ENCODE measurements around the gene ROR1. TPM values are rescaled to one million over a fixed set of nuclear protein-coding genes. Genes with fewer than 3 reads are reported as not detected.

The ROR1 gene
- total RNA-seq, 1 donor from 2014 or later, result 0.02 TPM

- intact Hi-C loops (cut with micrococcal nuclease), result no loop called here
Measured at GRCh38 chr1:64127297-64127696, 353.5 kb downstream of the ROR1 start.

GRCh38 chr1:64129701-64130100 is 355.9 kb downstream of the ROR1 start:
- intact Hi-C loops (cut with micrococcal nuclease), result no loop called here

GRCh38 chr1:64131155-64131554 is 357.3 kb downstream of the ROR1 start:
- intact Hi-C loops (cut with micrococcal nuclease), result no loop called here

- intact Hi-C loops (cut with micrococcal nuclease), result no loop called here
Measured at GRCh38 chr1:64133036-64133435, 359.2 kb downstream of the ROR1 start.

DNA sequence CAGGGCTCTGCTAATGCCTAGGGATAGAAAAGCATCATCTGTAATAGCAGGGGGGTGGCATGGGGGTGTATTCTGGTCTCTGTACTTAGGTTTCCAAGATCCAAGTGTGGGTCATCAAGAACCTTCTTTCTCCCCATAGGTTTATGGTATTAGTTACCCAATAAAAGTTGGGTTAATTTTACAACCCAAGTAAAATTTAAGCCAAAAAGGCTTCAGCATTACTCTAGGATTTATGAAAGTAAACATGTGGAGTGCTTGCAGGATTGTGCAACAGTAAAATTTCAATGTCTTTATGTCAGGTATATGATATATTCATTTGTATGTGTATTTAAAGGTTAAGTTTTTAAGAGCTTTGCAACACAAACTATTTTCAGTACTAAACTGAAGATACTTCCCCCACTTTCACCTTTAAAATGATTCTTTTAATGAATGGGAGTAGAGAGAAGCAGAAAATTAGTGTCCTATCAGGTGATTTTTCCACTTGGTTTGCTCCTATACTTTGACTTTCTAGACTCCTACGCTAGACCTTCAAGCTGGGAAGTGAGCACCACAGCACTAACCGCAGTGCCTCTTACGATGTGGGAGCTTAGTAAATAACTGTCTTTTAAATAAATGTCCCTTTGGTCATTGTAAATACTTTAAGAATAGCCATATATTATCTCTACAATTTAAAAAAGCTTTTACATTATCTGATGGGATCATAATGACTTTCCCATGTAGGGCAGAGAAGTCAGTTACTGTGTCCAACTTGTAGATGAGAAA is 361.8 kb downstream of the ROR1 start:
- intact Hi-C loops (cut with micrococcal nuclease), result loop anchor here (5.0 kb wide), 3 partner anchors 138 to 578 kb away; no protein-coding TSS in a partner anchor

DNA sequence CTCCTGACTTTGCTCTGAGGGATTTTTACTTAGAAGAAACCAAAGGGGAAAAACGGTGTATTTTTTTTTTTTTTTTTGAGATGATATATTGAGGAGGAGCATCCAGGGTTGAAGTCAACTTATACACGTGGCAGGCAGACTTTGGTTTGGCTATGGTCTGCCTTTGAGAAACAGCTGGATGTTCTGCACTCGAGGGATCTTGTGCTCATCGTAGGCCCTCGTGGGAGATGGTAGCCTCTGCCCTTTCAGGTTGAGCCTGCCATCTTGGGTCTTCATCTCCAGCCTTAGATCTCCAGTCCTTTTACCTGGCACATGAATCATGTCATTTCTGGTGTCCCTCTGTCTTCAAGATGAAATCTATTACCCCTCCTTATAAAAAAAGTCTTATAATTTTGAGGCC is 362.5 kb downstream of the ROR1 start:
- intact Hi-C loops (cut with micrococcal nuclease), result loop anchor here (5.0 kb wide), 3 partner anchors 139 to 579 kb away; no protein-coding TSS in a partner anchor

DNA sequence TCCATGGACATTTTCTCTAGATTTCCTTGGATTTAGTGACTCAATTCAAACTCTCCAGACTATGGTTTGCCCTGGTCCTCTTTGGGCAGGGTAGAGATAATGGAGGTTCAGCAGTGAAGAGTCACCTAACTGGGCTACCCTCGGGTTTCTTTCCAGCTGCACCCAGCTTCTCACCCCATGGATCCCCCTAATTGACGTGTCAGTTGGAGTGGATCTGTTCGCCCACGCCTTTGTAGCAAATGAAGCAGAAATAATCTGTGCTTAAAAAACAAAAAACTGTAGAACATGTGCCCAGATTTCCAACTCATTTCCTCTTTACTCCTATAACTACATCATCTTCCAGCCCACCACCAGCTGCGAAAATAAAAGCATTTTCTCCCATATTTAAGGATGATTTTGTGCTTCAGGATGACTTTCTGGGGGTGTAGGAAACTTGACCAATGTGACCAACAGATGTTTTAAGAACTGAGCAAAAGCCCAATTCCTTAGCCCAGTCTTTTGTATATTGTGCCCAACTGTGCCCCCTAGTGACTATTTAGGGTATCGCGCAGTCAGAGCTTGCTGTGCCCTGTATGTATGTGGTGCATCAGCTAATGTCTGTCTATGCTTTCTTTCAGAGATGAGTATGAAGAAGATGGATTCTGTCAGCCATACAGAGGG is 363.1 kb downstream of the ROR1 start:
- intact Hi-C loops (cut with micrococcal nuclease), result loop anchor here (1.0 to 5.0 kb wide), 8 partner anchors 109 to 580 kb away; no protein-coding TSS in a partner anchor

- intact Hi-C loops (cut with micrococcal nuclease), result loop anchor here (1.0 to 5.0 kb wide), 8 partner anchors 109 to 580 kb away; no protein-coding TSS in a partner anchor
Measured at GRCh38 chr1:64137412-64137803, 363.6 kb downstream of the ROR1 start.

- intact Hi-C loops (cut with micrococcal nuclease), result loop anchor here (5.0 kb wide), 3 partner anchors 143 to 583 kb away; no protein-coding TSS in a partner anchor
Measured at GRCh38 chr1:64139877-64140276, 366.1 kb downstream of the ROR1 start.

DNA sequence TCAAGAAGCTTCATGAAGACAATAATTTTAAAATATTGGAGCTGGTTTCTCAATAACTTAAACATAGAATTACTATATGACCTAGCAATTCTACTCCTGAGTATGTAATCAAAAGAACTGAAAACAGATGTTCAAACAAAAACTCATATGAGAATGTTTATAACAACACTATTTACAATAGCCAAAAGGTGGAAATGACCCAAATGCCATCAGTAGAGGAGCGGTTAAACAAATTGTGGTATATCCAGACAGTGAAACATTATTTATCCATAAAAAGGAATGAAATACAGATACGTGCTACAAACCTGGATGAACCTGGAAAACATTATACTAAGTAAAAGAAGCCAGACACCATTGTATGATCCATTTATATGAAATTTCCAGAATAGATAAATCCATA is 366.8 kb downstream of the ROR1 start:
- intact Hi-C loops (cut with micrococcal nuclease), result no loop called here

DNA sequence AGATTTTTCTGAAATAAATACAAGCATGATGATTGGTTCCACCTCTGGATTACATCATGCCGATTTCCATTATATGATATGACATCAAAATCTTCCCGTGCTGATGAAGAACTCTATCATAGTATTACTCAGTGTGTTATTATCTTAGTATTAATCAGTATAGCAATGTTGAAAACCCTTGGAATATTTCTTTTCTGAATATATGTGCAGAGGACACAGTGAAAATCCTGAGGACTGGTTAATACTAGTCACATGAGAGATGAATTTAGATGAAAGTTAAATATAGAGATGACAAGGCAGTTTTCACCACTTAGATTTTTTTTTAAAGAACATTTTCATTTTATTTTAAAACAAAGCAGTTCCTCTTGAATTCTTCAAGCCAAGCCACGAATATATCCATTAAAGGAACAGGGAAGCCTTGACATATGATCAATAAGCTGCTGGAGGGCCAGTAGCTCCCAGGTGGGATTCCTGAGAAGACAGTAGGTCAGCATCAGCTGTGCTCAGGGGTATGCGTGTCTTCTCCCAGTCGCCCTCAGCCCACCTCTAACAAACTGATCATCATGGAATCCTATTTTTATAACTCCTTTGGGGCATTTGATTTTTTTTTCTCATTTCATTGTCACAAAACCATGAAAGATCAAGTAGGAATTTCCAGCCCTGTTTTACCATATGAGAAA is 373.4 kb downstream of the ROR1 start:
- intact Hi-C loops (cut with micrococcal nuclease), result no loop called here

GRCh38 chr1:64147759-64148158 is 373.9 kb downstream of the ROR1 start:
- intact Hi-C loops (cut with micrococcal nuclease), result no loop called here

DNA sequence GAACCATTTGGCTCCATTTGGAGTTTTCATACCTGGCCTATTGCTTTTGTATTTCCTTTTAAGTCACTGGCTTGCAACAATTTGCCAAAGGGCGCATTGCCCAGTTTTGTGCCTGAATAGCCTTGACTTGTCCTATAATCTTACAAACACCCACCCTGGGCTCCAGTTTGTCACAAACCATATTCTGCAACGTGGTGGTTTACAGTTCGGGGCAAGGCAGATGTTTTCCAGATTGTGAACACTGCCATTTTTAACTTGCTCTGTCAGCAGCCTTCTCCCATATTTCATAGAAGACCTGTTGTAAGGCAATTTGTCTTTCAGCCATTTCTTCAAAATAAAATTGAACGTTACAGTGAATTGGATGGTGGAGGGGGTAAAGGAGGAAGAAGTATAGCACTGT is 376.4 kb downstream of the ROR1 start:
- intact Hi-C loops (cut with micrococcal nuclease), result no loop called here

DNA sequence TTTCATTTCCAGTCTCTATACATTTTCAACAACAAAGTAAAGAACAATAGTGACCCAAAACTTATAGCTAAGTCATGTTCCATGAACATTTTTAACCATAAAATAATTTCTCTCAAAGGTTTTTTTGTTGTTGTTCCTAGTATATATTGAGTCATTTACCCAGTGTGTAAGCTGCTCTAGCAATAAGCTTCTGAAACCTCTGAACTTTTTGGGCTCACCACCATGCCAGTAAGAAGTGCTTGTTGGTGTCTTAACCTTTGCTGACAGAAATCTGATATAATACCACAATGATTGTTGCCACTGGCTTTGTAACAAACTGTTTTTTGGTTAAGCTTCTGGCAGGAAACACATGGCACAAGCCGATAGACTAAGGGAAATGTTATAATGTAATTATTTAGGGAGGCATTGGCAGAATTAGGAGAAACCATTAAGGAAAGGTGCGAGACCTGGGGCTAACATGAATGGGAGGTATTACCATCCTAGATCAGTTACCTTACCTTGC is 377.0 kb downstream of the ROR1 start:
- intact Hi-C loops (cut with micrococcal nuclease), result no loop called here

DNA sequence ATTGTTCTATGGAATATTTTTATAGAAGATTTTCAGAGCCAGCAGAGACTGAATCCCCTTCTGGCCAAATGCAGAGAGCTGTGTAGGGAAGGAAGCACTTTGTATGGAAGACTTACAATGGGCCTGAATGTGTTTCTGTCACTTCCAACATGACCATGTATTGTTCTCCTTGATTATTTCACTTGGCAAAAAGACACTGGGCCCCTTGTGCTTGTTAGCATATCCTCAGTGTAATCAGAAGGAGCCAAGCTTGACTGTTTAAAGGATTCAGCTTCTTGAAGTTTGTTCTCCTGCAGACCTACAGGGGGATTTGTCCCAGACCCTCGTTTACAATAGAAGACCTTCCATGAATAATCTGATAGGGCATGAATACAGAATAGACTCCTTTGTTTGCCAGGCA is 381.5 kb downstream of the ROR1 start:
- intact Hi-C loops (cut with micrococcal nuclease), result no loop called here

DNA sequence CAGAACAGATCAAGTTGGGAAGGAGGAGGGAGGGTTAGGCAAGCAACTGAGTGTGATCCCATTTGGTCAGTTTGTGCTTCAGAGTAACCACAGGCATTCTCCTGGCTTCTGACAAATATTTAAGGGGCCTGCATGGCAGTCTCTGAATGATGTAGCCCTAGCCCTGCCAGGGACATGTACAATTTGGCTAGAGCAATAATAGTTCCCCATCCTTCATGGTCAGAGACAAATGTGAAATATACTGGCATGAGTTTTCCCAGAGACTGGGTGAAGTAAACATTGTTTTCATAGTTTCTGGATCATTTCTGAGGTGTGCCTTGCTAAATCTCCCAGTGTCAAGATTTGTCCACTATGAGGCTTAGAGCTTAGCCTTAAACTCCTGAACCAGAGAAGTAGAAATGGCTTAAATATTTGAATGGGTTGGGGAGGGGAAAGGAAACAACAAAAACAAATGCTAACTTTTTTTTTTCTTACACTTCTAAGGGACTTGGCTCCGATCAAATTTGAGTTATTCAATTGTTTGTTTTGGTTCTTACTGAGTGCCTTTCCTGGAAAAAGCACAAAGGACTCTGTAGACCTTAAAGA is 387.6 kb downstream of the ROR1 start:
- intact Hi-C loops (cut with micrococcal nuclease), result no loop called here

DNA sequence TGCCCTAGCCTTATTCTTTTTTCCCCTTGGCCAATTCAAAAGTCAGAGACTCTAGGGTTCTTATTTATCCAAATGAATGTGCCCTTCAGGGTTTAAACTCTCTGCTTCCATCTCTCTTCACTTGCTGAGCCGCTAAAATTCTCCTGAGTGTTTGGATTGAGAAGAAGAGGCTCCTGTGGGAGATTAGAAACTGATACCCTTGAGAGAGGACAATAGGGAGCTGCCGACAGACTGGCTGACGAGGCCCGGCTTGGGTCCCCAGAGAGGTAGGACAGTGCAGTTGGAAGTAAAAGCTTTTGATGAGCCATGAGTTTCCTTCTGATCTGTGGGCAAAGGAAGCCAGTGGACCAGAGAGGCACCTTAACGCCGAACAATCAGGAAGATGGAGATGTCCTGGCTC is 388.3 kb downstream of the ROR1 start:
- intact Hi-C loops (cut with micrococcal nuclease), result no loop called here

DNA sequence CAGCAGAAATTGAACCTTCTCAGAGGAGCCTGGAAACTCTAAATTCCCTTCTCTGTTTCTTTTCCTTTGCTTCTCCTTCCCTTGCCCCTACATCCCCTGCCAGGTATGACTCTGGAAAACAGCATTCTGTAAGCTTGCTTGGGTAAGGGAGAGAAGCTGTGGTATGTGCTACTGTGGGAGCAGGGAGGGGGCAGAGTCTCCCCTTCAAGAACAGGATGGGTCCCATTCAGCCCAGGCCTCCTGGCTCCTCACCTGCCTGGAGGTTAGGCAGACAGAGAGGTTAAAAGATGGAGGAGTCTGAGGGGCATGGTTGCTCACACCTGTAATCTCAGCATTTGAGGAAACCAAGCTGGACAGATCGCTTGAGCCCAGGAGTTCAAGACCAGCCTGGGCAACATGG is 389.0 kb downstream of the ROR1 start:
- intact Hi-C loops (cut with micrococcal nuclease), result no loop called here

- intact Hi-C loops (cut with micrococcal nuclease), result no loop called here
Measured at GRCh38 chr1:64163431-64163830, 389.6 kb downstream of the ROR1 start.

DNA sequence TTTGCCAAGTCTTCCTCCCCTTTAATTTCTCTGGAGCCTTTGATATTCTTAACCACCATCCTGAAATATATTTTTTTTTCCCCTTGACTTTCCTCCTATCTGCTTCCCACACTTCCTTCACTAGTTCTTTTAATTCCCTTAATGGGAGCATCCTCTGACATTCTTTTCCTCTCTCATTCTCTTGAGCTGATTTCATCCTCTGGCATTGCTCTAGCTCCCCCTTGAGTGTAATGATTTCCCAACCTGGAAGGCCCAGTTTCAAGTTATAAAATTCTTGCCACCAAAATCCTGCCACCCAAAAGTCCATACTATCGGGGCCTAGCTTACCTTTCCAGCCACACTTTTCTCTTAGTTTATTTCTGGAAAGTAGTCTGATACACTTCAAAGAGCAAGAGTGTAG is 390.2 kb downstream of the ROR1 start:
- intact Hi-C loops (cut with micrococcal nuclease), result no loop called here

DNA sequence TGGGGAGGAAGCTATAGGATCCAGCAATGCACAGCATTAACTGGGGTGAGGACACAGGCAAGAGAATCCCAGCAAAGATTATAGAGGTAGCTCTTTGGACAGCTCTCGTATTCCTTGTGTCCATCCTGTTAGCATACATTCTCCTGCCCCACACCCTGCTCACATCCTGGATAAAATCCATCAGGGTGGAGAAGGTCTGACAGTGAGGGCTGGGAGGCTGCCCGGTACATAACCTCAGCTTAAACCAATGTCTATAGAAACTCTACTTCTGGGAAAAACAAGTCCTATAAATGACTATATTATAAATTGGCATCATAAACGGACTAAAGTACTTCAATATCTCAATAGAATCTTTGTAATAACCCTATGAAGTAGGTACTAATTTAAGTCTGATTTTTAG is 392.8 kb downstream of the ROR1 start:
- intact Hi-C loops (cut with micrococcal nuclease), result no loop called here

DNA sequence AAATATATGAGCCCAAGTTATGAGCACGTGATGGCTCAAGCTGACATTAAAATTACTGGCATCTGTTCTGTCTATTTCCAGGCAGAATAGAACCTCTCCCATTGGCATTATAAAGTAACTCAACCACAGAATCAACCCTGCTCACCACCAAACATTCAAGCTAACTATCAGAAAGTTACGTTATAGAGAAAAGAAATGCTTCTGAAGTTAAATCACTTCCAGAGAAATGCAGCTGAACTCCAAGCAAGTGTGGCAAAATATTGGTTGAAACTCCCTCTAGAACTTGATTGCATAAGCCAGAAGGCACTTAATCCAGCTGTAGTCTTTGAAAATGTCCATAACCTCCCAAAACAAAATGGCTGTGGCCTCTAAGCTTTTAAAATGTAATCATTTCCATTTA is 393.4 kb downstream of the ROR1 start:
- intact Hi-C loops (cut with micrococcal nuclease), result no loop called here

All from T-helper 1 cell treated with Interleukin-12 subunit alpha and Interleukin-12 subunit beta and Interleukin-4 antibody, amounts not matched to agents 30 ng/mL and 1 ng/mL, for 36 hours (primary cell).